Epidermal melanocyte (primary cell): Measurements from ENCODE around the gene MARCKSL1.
"Not testable (repeated sequence)": the region's sequence is repeated elsewhere in the genome, so short reads cannot be mapped to it uniquely, and the experiment has no call there.

Experiments
- DNase-seq: peaks from one replicate; pipeline ENCODE4 v3.0.0; 2011; ENCODE audit warnings: low spot score; ENCODE audit not compliant: insufficient read length

The MARCKSL1 gene

GRCh38 chr1:32333251-32333963 is 2.6 kb downstream of the MARCKSL1 start:
- no peak for DNase-seq

GRCh38 chr1:32332290-32333079 is 3.5 kb downstream of the MARCKSL1 start:
- no peak for DNase-seq

GRCh38 chr1:32331549-32331948 is 4.5 kb downstream of the MARCKSL1 start:
- no peak for DNase-seq

- DNase-seq, result no peak
These were observed 5.4 kb downstream of the MARCKSL1 start for GRCh38 chr1:32330558-32331151.

- no peak for DNase-seq
These were observed 6.0 kb downstream of the MARCKSL1 start for GRCh38 chr1:32329931-32330466.

GRCh38 chr1:32327204-32327603 is 8.8 kb downstream of the MARCKSL1 start:
- DNase-seq, result no peak

GRCh38 chr1:32321712-32322291 is 14.2 kb downstream of the MARCKSL1 start:
- DNase-seq, result no peak

- no peak for DNase-seq
These were observed 17.7 kb downstream of the MARCKSL1 start for GRCh38 chr1:32318127-32318869.

- DNase-seq, result no peak
These were observed 19.1 kb downstream of the MARCKSL1 start for GRCh38 chr1:32316903-32317277.

GRCh38 chr1:32311709-32312393 is 24.2 kb downstream of the MARCKSL1 start:
- no peak for DNase-seq

- DNase-seq, result no peak
These were observed 26.1 kb downstream of the MARCKSL1 start for GRCh38 chr1:32309960-32310359.

GRCh38 chr1:32307324-32307723 is 28.7 kb downstream of the MARCKSL1 start:
- no peak for DNase-seq

- DNase-seq, result no peak
These were observed 30.7 kb downstream of the MARCKSL1 start for GRCh38 chr1:32305310-32305709.

GRCh38 chr1:32303997-32304622 is 31.9 kb downstream of the MARCKSL1 start:
- DNase-seq, result no peak

- DNase-seq, result no peak
These were observed 32.7 kb downstream of the MARCKSL1 start for GRCh38 chr1:32303358-32303757.

- no peak for DNase-seq
These were observed 36.7 kb downstream of the MARCKSL1 start for GRCh38 chr1:32299327-32299726.

- DNase-seq, result not testable (repeated sequence)
These were observed 37.8 kb downstream of the MARCKSL1 start for GRCh38 chr1:32298211-32298610.

GRCh38 chr1:32291708-32292538 is 44.1 kb downstream of the MARCKSL1 start, which contains the start of gene HDAC1:
TSS of gene HDAC1 (plus strand) at chr1:32292083. CDS start at chr1:32292170, 87 bp downstream.
- DNase-seq, result peak; percentile 81

- no peak for DNase-seq
These were observed 44.8 kb downstream of the MARCKSL1 start for GRCh38 chr1:32291145-32291707.
